HFFc6 (cell line): ENCODE data around the gene FAM76B. TPM values are rescaled to one million over a fixed set of nuclear protein-coding genes. Genes with fewer than 3 reads are reported as not detected.

Experiments used
- DNase-seq: peaks from one replicate; pipeline ENCODE4 v3.0.0-alpha.2; 2018
- H3K27ac Mint-ChIP-seq: 2 replicates; pipeline ENCODE4 v1.8.0; 2020; ENCODE audit warnings: mild to moderate bottlenecking, mixed read lengths
- H3K27me3 Mint-ChIP-seq: 2 replicates; pipeline ENCODE4 v1.8.0; 2021; ENCODE audit warnings: mild to moderate bottlenecking, moderate library complexity, mixed read lengths; ENCODE audit not compliant: insufficient read depth
- H3K36me3 Mint-ChIP-seq: 2 replicates; pipeline ENCODE4 v1.8.0; 2021; ENCODE audit warnings: low read depth, mixed read lengths
- H3K4me1 Mint-ChIP-seq: 2 replicates; pipeline ENCODE4 v1.8.0; 2020; ENCODE audit warnings: low read depth, mixed read lengths
- H3K4me3 Mint-ChIP-seq: 2 replicates; pipeline ENCODE4 v1.8.0; 2020; ENCODE audit warnings: mild to moderate bottlenecking, moderate library complexity, mixed read lengths
- H3K9me3 Mint-ChIP-seq: 2 replicates; pipeline ENCODE4 v1.8.0; 2020; ENCODE audit warnings: mild to moderate bottlenecking, mixed read lengths
- total RNA-seq, 6 experiments: library from RNA; stranded (reverse); fragmentation: NEBNext Ultra II Directional; extraction: Animal tissue kit (Norgen Biotek cat#: 25700); gene quantifications; 2 replicates in 1 of 6; 3 replicates in 5 of 6; pipeline ENCODE4 v1.2.3, GENCODE V29; 2021
- TF ChIP-seq, protein P1 (sequence below): fragments of 200-600 bp; sonication (generic); IDR thresholded peaks from 2 replicates; pipeline ENCODE4 v1.5.0; 2021; ENCODE audit warnings: antibody characterized with exemption, mild to moderate bottlenecking

The FAM76B gene
- total RNA-seq, 6 experiments from 2014 or later = 7.2 to 11.9 (median 9.2) TPM

DNA sequence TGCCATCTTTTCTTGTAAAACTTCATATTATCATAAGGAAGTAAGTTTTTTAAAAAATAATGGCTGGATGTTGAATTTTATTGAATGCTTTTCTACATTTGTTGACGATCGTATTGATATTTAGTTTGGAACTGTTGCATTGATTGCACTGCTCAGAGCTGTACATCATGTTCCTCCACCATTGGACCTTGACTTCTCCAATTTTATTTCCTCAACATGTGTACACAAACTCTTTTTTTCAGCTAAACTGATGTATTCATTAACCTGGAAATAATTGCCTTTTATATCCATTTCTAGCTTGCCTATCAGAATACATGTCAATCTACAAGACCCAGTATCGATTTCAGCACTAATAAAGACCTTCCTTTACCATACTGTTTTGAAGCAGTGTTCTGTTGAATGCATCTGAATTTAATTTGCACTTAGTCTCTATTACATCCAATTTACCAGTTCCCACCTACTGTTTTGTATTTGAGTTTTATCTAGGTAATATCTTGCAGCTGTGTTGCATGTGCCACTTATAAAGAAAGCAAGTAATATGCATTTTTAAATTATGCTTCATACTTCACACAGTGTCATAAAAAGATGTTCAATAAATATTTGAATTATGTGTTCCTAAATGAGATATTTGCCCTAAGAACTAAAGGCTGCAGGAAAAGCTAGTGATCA, 6.2 kb upstream of the FAM76B start:
- Mint-ChIP-seq H3K27me3 (peaks cover 2% of the 10 kb centered on the region; the same call in 1 of the 2 replicates), H3K4me1 (peaks cover 39% of the 10 kb centered on the region), H3K27ac (no peak overlapping the region), H3K9me3 (no peaks in the 10 kb centered on the region), H3K4me3 (no peak overlapping the region), H3K36me3 (peaks cover 18% of the 10 kb centered on the region)
- TF ChIP-seq, protein P1, sequence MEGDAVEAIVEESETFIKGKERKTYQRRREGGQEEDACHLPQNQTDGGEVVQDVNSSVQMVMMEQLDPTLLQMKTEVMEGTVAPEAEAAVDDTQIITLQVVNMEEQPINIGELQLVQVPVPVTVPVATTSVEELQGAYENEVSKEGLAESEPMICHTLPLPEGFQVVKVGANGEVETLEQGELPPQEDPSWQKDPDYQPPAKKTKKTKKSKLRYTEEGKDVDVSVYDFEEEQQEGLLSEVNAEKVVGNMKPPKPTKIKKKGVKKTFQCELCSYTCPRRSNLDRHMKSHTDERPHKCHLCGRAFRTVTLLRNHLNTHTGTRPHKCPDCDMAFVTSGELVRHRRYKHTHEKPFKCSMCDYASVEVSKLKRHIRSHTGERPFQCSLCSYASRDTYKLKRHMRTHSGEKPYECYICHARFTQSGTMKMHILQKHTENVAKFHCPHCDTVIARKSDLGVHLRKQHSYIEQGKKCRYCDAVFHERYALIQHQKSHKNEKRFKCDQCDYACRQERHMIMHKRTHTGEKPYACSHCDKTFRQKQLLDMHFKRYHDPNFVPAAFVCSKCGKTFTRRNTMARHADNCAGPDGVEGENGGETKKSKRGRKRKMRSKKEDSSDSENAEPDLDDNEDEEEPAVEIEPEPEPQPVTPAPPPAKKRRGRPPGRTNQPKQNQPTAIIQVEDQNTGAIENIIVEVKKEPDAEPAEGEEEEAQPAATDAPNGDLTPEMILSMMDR = no peak
- DNase-seq = no peak

DNA sequence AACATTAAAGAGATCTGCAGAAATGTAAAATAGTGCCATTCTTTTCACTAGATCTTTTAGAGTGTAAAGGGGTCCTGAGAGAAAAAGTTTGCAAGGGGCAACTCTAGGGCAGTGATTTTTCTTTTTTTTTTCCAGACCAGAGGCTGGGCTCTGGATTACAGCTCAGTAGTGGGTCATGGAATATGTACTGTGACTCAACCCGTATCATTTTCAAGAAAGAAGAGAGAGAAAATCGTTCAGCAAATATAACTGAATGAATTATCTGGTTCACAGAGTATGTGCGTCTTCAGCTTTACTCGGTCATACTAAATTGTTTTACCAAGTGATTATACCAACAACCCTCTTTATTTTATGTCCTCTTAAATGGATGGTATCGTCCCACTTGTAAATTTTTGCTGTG, 4.5 kb upstream of the FAM76B start:
- Mint-ChIP-seq H3K4me3 (no peak overlapping the region), H3K27me3 (peaks cover 2% of the 10 kb centered on the region; the same call in 1 of the 2 replicates), H3K36me3 (peaks cover 14% of the 10 kb centered on the region), H3K9me3 (no peaks in the 10 kb centered on the region), H3K4me1 (peaks cover 33% of the 10 kb centered on the region), H3K27ac (0 out of 2 replicates have a peak overlapping the region, but pooled peaks have one; percentile 25)
- TF ChIP-seq, protein P1 = no peak
- no peak for DNase-seq

DNA sequence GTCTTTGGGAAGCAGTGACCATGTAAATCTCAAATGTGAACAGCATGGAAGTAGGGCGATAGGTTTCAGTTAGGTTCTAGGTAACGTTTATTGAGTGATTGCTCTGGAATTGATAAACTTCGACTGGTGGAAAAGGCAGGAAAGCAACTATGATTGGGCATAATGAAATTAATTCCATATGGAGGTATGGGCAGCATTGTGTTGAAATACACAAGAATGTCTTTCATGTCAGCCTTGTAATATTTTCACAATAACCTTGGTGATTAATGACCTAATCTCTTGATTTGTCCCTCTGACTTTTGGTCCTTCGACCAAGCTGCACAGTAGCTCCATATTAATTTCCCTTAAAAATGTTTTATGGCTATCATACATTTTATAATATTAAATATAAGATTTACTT, 3.5 kb upstream of the FAM76B start:
- Mint-ChIP-seq H3K4me3 (no peak overlapping the region), H3K9me3 (no peaks in the 10 kb centered on the region), H3K36me3 (peaks cover 16% of the 10 kb centered on the region; the same call in 1 of the 2 replicates), H3K27ac (no peak overlapping the region; the same call in 1 of the 2 replicates), H3K27me3 (peaks cover 2% of the 10 kb centered on the region), H3K4me1 (peaks cover 39% of the 10 kb centered on the region)
- DNase-seq = no peak
- TF ChIP-seq, protein P1 = no peak

DNA sequence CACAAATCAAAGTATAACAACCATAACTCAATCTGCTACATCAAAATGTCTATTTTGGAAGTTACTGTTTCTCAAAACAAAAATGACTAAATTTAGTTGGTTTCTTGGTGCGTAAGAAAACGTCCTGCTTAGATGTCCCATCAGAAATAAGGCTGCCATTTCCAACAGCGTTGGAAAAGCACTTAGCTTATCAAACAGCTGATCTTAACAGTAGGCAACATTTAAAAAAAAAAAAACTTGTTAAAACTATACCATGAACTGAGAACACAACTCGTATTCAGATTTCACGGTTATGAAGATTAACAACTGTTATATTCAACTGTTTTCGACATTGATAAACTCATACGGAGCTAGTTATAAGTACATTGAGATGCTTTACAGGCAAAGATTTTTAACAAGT, 3.1 kb upstream of the FAM76B start:
- H3K9me3 Mint-ChIP-seq = no peaks in the 10 kb centered on the region
- H3K36me3 Mint-ChIP-seq = peaks cover 20% of the 10 kb centered on the region; the same call in 1 of the 2 replicates
- no peak overlapping the region; the same call in 1 of the 2 replicates for H3K27ac Mint-ChIP-seq
- DNase-seq = no peak
- TF ChIP-seq, protein P1 = no peak
- peaks cover 43% of the 10 kb centered on the region for H3K4me1 Mint-ChIP-seq
- peaks cover 2% of the 10 kb centered on the region for H3K27me3 Mint-ChIP-seq
- H3K4me3 Mint-ChIP-seq = no peak overlapping the region

DNA sequence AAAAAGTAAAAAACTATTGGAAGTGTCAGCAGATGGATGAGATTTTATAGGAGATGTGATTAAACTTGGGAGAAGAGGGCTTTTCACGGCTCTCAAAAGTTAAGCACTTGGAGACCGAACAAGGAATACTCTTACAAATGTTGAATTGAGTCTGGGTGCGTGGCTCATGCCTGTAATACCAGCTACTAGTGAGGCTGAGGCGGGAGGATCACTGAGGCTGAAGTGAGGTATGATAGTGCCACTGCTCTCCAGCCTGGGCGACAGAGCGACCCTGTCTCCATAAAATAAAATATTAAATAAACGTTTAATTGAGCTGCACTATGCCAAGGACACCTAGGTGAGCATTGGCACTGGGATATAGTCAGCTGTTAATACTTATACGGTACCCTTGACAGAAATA, 2.6 kb upstream of the FAM76B start:
- Mint-ChIP-seq H3K4me3 (peak overlapping the region; percentile 100), H3K36me3 (peaks cover 20% of the 10 kb centered on the region; the same call in 1 of the 2 replicates), H3K27me3 (peaks cover 2% of the 10 kb centered on the region), H3K9me3 (no peaks in the 10 kb centered on the region), H3K27ac (peak overlapping the region; percentile 100), H3K4me1 (peaks cover 44% of the 10 kb centered on the region)
- DNase-seq = no peak
- TF ChIP-seq, protein P1 = no peak
